ENCODE data around the gene RNASEL.

GRCh38 chr1:182611326-182611725 lies 22.3 kb upstream of the RNASEL start:
- TF ChIP-seq, protein P1, sequence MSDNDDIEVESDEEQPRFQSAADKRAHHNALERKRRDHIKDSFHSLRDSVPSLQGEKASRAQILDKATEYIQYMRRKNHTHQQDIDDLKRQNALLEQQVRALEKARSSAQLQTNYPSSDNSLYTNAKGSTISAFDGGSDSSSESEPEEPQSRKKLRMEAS (CRISPR knock-in tag; IDR thresholded peaks at IDR 0.05) = no peak
- TF ChIP-seq, protein P2, sequence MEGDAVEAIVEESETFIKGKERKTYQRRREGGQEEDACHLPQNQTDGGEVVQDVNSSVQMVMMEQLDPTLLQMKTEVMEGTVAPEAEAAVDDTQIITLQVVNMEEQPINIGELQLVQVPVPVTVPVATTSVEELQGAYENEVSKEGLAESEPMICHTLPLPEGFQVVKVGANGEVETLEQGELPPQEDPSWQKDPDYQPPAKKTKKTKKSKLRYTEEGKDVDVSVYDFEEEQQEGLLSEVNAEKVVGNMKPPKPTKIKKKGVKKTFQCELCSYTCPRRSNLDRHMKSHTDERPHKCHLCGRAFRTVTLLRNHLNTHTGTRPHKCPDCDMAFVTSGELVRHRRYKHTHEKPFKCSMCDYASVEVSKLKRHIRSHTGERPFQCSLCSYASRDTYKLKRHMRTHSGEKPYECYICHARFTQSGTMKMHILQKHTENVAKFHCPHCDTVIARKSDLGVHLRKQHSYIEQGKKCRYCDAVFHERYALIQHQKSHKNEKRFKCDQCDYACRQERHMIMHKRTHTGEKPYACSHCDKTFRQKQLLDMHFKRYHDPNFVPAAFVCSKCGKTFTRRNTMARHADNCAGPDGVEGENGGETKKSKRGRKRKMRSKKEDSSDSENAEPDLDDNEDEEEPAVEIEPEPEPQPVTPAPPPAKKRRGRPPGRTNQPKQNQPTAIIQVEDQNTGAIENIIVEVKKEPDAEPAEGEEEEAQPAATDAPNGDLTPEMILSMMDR (IDR thresholded peaks at IDR 0.05 in 2 of 3, conservative IDR thresholded peaks at IDR 0.05 in 1 of 3; ENCODE audit: insufficient read depth in 2 of 3, low read depth in 1 of 3, low read length in 3 of 3) = no peak
- TF ChIP-seq EZH2 (IDR thresholded peaks at IDR 0.05; ENCODE audit: borderline replicate concordance, low read depth, low read length) = no peak
- no peak for TF ChIP-seq TCF7 (IDR thresholded peaks at IDR 0.05; ENCODE audit: borderline replicate concordance)
- TF ChIP-seq, protein P3, sequence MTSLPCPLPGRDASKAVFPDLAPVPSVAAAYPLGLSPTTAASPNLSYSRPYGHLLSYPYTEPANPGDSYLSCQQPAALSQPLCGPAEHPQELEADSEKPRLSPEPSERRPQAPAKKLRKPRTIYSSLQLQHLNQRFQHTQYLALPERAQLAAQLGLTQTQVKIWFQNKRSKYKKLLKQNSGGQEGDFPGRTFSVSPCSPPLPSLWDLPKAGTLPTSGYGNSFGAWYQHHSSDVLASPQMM (CRISPR knock-in tag; IDR thresholded peaks at IDR 0.05) = no peak

Measured in K562 (cell line).